ENCODE data around the gene PRKCH.

The PRKCH gene

DNA sequence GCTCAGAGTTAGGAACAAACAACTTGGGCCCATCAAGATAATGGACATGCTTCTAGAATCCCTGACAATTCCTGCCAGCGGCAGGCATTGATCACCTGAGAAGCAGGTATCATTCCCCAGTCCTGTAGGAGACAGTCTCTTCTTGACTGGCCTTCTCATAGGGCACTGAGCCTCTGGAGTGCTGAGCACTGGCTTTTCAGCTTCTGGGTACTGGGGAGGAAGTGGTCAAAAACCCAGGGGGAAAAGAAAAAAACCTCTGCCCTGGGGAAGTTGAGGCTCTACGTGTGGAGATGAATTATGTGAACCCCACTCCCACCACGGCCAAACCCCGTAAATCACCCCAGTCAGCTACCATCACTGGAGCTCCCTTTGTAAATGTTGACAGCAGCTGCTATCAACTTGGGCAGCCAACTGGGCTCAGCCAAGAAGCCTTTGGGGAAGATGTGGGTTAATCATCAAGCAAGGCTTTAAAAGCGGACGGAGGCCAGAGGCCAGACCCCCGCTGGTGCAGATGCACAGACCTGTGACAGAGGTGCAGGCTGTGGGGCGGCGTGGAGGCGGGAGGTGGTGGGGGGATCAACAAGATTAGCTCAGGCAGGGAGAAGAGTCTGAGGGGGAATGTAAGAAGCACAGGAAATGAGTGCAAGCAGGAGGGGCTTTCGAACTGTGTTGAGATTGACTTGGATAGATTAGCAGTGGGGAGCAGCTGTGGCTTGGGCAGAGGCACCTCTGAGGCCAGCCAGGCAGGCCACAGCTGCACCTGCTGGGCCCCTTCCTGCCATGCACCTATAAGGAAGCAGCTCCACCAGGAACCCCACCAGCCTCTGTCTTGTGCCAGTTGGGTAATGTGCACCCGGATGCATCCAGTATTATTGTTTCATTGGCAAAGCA is 268.6 kb downstream of the PRKCH start:
- DNase-seq (ENCODE audit: low spot score), result no peak

GRCh38 chr14:61591862-61592261 is 270.5 kb downstream of the PRKCH start:
- DNase-seq (ENCODE audit: low spot score), result no peak

DNA sequence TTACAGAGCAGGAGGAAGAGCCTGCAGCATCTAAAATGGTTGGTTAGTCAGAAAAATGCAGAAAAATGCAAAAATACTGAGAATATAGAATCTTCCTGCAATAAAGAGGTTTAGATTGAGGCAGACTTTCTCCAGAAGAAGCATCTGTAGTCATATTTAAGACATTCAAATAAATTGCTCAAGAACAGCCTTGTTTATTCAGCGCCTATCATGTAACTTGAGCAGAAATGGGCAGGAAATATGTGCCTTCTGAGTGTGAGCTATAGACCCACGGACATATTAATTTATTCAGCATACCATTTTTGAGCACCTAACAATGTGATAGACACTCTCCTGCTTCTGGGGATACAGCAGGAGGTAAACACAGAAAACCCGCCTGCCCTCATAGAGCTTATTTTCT is 272.0 kb downstream of the PRKCH start:
- no peak for DNase-seq (ENCODE audit: low spot score)

DNA sequence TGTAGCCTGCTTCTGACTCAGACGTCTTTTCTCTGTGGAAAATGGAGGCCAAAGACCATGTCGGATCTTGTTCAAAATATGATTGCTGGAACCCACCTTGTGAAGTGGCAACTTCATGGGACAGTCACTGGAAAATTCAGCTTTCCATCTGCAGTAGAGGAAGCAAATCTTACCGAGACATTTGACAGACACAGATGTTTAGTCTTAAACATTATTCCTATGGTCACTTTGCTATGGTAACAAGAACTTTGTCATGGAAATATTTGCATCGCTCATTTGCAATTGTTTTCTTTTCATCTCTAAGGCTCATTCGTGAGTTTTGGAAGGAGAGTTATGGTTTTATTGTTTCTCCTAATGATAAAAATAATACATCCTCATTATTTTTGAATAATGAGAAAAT is 275.6 kb downstream of the PRKCH start:
- no peak for DNase-seq (ENCODE audit: low spot score)

DNA sequence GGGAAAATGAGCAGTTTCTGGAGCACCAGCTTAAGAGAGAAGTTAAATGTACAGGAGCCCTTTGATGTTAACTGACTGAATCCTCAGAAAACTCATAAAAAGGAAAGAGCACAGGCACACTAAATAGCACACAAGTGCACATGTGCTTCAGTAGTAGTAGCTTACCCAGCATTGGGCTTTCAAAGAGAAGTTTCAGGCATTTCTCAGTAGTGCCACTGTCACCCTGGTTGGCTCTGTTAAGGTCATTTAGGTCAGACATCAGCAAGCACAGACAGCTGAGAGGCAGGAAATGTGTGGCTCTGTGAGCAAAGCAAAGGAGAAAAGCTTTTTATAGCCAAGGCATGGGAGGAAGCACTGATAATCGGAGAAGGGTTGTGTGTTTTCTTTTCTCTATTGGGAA is 277.6 kb downstream of the PRKCH start:
- DNase-seq (ENCODE audit: low spot score), result no peak

GRCh38 chr14:61599942-61600341 is 278.6 kb downstream of the PRKCH start:
- no peak for DNase-seq (ENCODE audit: low spot score)
